A204.1 (cell line): Measurements from ENCODE around the gene RPRML.
"Not testable (repeated sequence)": the region's sequence is repeated elsewhere in the genome, so short reads cannot be mapped to it uniquely, and the experiment has no call there.

Source experiments
- FAIRE-seq: peaks from 2 replicates; lab custom pipeline; 2012; peaks lifted over from hg19 to GRCh38; lab: Jason Lieb, UNC

Gene RPRML

GRCh38 chr17:46979147-46979863 is at the start of gene RPRML:
TSS of gene RPRML (minus strand) at chr17:46979253. CDS start at chr17:46979007, 246 bp downstream.
- FAIRE-seq, result no peak

DNA sequence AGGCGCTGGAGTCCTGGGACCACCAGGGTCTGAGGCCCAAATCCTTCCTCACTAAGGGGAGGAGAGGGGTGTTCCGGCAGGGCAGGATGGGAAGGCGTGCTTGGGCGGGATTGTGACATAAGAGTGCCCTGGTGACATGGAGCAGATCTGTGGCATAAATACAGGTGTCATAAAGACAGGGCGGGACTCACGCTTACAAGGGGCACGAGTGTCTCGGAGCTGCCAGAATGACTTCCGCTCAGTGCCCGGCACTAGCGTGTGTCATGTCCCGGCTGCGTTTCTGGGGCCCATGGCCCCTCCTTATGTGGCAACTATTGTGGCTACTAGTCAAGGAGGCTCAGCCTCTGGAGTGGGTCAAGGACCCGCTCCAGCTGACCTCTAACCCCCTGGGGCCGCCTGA is 37.9 kb upstream of the RPRML start:
- not testable (repeated sequence) for FAIRE-seq

- FAIRE-seq, result no peak
Measured at GRCh38 chr17:47013341-47013740, 34.3 kb upstream of the RPRML start.

GRCh38 chr17:47012457-47012856 is 33.4 kb upstream of the RPRML start:
- no peak for FAIRE-seq

DNA sequence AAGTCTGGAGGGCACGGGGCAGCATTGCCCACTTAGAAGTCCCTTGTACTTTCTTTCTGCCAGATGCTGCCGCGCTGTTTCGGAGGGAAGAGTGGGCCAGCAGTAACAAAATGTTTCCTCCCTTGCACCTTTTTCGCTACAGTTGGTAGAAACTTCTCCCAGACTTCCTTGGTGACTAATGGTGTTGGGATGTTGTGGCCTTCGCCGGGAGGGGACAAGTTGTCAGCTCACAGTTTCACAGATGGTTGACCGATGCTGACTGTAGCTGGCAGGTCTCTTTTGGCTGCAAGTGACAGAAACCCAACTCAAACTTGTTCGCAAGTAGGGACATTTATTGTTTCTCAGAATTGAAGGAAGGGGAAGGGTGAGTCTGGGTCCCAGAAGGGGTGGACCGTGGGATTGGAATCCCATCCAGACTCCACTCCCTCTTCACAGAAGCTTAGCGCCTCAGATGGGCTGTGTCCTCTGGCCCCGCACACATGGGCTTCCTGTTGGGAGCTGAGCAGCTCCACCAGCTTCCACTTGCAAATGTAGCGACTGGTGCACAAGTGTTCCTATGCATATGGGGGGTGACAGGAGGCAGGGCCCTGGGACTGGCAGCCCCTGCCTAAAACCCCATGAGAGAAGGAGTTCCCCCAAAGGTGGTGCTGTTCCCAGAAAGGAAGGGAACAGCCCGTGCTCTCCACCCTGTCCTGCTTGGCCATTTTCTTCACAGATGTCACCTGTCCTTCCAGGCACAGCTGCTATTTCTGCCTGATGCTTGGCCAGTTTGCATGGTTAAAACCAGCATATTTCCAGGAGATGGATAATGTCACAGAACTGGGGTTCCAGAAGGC is 30.9 kb upstream of the RPRML start:
- no peak for FAIRE-seq

GRCh38 chr17:47004906-47005305 is 25.9 kb upstream of the RPRML start:
- no peak for FAIRE-seq

- FAIRE-seq, result not testable (repeated sequence)
Measured at GRCh38 chr17:47003864-47004263, 24.8 kb upstream of the RPRML start.

- no peak for FAIRE-seq
Measured at GRCh38 chr17:46995841-46996571, 17.0 kb upstream of the RPRML start.

DNA sequence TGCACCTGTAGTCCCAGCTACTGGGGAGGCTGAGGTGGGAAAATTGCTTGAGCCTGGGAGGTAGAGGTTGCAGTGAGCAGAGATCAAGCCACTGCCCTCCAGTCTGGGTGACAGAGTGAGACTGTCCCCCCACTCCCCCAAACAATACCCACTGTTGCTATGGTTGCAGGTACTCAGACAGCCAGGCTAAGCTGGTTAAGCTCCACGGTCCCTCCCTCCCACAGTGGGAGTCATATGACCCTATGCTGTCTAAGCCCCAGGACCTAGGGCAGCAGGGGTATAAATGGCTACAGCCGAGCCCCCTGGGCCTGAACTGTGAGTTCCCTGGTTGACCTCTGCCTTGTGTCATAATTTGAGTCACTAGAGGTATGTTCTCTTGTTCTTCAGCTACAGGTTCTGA is 15.9 kb upstream of the RPRML start:
- FAIRE-seq, result no peak

DNA sequence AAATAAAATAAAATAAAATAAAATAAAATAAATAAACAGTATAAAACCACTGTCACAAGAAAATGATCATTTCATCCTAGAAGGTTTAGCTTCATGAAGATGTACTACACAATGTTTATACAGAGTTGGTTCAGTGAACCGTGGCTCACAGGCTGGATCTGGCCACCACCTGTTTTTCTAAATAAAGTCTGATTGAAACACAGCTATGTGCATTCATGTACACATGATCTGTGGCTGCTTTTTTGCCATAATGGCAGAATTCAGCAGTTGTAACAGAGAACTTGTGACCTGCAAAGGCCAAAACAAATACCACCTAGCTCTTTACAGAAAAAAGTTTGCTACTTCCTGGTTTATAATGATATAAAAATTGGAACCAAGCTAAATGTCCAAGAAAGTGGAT is 12.6 kb upstream of the RPRML start:
- no peak for FAIRE-seq

- no peak for FAIRE-seq
Measured at GRCh38 chr17:46989637-46990431, 10.8 kb upstream of the RPRML start.

DNA sequence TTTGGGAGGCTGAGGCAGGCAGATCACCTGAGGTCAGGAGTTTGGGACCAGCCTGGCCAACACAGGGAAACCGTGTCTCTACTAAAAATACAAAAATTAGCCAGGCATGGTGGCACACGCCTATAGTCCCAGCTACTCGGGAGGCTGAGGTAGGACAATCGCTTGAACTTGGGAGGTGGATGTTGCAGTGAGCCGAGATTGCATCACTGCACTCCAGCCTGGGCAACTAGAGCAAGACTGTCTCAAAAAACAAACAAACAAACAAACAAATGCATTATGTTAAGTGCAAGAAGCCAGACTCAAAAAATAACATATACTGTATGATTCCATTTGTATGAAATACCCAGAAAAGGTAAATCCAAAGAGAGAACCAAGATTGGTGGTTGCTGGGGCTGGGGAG is 8.9 kb upstream of the RPRML start:
- FAIRE-seq, result not testable (repeated sequence)

DNA sequence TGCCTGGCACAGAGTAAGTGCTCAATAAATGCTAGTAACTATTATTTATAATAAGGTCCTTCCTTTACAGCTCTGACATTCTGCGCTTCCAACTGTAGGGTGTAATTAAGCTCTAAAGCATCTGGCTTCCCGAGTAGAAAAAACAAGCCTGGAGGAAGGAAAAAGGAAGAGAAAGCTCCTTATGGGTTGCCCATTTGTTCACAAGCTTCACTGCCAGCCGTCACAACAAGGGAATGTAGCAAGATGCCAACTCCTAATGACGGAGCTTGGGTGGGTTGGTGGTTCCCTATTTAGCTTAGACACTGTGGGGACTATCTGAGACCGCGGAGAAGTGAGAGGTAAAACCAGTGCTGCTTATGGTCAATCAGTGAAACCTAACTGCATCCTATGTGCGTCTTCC is 7.3 kb upstream of the RPRML start:
- FAIRE-seq, result no peak

- FAIRE-seq, result no peak
Measured at GRCh38 chr17:46984892-46985291, 5.8 kb upstream of the RPRML start.

- no peak for FAIRE-seq
Measured at GRCh38 chr17:46984341-46984740, 5.3 kb upstream of the RPRML start.

- FAIRE-seq, result no peak
Measured at GRCh38 chr17:46983782-46984181, 4.7 kb upstream of the RPRML start.

- no peak for FAIRE-seq
Measured at GRCh38 chr17:46982577-46982976, 3.5 kb upstream of the RPRML start.

- no peak for FAIRE-seq
Measured at GRCh38 chr17:46978489-46979146, 435 bp downstream of the RPRML start.

DNA sequence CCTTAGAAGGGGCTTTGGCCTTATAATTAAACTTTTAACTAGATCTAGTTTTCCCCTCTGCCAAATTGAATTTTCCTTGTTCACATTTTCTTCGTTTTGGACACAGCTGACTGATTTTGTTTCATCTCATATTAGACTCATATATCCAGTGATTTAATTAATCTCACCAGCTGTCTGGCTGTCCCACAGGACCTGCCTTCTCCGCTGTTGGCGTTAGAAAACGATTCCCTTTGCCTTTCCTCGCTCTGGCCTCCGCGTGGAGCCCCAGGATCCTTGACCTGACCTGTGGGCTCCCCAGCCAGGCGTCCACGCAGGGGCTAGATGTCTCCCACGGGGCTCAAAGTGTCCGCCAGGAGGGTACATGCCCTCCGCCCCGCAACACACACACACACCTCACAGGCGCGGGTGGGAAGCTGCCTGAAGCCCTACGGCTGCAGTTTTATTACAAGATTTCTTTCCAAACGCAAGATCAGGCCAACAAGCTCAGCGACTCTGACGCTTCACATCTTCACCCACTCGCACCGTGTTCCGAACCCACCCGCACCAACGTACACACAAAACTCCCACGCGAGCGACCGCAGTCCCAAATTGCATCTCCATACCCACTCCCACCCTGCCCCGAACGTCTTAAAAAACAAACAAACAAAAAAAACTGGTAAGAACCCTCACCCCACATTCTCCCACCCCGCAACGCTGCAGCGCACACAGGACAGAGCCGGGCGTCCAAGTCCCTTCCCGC is 1.1 kb downstream of the RPRML start:
- FAIRE-seq, result no peak

DNA sequence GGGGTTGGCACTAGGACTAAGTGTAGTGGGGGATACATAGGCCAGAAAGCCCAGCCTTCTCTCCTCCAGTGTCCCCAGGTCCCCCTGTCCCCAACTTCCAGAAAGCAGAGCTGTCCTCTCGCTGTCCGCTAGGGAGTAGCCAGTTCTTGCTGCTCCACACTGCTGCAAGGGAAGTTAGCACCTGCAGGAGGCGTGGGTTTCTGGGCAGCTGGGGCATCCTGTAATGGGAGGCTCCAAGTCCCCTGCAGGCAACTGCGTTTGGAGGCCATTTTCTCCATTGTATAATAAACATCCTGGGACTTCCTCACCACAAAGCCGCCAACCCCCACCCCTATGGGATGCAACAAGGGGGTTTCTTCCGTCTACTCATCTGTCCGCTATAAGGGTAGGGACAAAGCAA is 1.7 kb downstream of the RPRML start:
- no peak for FAIRE-seq
